ENCODE measurements around the gene TLR3.
"Not testable (repeated sequence)": the region's sequence is repeated elsewhere in the genome, so short reads cannot be mapped to it uniquely, and the experiment has no call there.

The TLR3 gene

DNA sequence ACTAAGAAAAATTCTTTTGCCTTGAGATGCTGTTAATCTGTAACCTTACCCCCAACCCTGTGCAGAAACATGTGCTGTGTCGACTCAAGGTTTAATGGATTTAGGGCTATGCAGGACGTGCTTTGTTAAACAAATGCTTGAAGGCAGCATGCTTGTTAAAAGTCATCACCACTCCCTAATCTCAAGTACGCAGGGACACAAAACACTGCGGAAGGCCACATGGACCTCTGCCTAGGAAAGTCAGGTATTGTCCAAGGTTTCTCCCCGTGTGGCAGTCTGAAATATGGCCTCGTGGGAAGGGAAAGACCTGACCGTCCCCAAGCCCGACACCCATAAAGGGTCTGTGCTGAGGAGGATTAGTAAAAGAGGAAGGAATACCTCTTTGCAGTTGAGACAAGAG is 18.8 kb upstream of the TLR3 start:
- not testable (repeated sequence) for DNase-seq

DNA sequence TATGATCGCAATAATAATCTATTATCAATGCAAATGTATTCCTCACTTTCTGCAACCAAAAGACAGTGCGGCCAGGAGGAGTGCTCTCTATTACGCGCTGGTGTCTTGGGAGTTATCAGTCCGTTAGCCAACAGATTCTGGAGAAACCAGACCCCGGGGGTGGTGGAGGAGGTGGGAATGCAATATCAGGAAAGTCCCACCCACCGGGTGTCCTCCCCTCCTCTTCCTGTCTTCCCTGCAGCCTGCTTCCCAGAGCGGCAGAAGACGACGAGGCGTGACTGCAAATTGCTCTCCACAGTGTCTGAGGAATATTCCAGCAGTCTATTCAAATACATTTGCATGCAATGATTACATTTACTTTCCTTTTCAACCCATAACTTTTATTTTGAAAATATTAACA is 17.9 kb upstream of the TLR3 start:
- DNase-seq: no peak

DNA sequence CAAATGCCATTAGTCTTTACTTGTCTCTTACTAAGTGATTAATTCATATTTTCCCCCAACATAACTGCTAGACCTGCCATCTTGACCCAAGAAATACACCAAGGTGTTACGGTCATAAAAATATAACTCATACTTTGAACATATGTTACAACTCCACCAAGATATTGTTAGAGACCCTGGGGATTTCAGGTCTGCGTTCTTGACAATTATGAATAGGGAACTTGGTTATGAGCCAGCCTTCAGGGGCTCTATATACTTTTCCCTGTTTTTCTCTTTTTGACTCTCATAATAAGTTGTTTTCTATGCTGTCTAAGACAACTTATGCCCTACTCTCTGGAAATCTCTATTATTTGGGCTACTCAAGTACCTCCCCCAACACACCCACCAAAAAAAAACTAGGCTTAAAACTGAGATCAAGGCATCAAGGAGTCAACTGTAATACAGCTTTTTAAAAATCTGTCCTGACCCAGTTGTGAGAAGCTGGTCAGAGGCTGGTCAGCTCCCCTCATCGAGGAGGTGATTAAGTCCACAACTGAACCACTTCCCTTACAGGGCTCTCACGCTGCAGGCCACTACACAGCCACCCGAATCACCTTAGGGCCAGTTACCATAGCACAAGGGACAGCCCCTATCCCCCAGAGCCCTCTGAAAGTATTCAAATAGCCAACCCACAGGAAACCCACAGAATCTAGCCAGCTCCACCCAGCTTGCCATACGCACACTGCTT is 10.5 kb upstream of the TLR3 start:
- DNase-seq: no peak

DNA sequence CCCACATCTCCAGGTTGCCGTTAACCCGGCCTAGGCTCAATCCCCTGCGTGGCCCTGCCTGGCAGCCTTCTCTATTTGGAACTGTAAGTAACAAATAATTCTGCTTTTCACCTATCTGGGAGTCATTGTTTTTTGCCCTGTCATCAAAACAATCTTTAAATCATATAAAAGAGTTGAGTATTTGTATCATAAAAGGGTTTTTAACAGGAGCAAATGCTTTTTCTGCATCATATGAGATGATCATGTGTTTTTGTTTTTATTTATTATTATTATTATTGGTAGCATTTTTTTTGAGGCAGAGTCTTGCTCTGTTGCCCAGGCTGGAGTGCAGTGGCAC is 10.0 kb upstream of the TLR3 start:
- no peak for DNase-seq

DNA sequence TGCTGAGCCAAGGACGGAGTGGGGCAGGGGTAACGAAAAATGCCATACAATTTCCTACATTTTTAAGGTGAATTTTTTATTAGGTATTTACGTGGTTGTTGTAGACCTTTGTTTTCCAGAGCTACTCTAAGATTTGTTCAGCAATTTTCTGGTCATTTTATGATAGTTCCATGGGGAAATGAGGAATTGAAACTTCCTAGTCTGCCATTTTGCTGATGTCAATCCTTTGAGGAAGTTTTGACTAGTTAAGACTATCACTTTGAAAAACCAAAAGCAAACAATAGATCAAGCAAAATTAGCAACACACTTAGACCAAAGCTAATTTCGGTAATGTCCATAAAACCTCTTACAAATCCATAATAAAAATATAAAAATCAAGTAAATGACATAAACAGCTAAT is 7.0 kb upstream of the TLR3 start:
- no peak for DNase-seq

DNA sequence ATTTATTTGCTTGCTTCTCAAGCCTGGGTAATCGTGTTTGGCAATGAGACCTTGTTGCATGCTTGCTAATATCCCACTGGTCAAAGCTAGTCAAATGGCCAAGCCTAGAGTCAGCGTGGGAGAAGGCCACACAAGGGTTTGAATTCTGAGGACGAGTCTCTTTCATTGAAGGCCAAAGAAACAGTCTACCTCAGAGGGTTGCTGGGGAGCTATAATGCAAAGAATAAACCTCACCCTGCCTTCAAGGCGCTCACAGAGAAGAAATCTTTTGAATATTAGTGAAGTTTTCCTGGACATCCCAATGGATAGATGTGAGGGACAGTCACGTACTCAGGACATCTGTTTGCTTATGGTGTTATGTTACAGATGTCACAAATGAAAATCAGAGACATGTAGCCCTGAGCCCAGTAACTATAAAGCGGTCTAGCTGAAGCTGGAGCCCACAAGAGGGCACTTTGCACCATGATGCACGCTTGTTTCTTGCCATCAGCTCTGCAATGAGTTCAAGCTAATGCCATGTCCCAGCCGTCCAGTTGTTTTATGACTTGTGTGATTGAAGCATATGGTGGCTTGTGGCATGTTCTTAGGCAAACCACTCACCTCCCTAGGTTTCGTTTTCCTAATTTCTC is 1.1 kb upstream of the TLR3 start:
- no peak for DNase-seq

DNA sequence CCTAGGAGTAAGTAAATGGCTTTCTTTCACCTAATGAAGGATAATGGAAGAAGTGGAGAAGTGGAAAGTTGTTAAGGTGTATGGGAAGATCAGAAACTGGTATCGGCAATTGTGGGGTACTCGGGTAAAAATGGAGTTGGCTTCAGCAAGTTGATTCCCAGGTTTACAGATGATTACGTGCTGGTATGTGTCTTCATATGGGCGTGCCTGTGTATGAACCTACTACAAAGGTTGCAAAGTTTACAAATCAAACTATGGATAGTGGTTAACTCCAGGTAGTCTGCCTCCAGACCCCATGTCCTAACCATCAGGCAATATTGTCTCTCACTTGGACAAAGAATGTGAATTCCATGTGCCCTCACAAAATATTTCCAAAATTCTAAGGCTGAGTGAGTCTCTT is 773 bp downstream of the TLR3 start:
- DNase-seq: no peak

DNA sequence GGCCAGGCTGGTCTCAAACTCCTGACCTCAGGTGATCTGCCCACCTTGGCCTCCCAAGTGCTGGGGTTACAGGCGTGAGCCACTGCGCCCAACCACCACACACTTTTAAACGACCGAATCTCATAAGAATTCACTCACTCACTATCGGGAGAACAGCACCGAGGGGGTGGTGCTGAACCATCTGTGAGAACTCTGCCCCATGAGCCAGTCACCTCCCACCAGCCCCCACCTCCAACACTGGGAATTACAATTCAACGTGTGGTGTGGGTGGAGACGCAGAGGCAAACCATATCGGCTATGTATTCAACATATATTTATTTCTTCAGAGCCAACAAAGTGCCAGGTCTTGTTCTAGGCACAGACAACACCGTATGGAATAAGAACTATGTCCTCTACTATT is 3.6 kb downstream of the TLR3 start:
- DNase-seq: no peak

DNA sequence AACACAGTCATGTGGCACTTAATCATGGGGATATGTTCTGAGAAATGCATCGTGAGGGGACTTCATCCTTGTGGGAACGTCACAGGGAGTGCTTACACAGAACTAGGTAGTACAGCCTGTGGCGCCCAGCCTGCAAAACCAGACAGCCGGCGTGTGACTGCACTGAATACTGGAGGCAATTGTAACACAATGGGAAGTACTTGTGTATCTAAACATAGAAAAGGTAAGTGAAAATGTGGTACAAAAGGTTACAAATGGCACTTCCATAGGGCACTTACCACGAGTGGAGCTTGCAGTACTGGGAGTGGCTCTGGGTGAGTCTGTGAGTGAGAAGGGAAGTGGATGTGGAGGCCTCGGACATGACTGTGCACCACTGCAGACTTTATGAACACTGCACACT is 5.2 kb downstream of the TLR3 start:
- no peak for DNase-seq

DNA sequence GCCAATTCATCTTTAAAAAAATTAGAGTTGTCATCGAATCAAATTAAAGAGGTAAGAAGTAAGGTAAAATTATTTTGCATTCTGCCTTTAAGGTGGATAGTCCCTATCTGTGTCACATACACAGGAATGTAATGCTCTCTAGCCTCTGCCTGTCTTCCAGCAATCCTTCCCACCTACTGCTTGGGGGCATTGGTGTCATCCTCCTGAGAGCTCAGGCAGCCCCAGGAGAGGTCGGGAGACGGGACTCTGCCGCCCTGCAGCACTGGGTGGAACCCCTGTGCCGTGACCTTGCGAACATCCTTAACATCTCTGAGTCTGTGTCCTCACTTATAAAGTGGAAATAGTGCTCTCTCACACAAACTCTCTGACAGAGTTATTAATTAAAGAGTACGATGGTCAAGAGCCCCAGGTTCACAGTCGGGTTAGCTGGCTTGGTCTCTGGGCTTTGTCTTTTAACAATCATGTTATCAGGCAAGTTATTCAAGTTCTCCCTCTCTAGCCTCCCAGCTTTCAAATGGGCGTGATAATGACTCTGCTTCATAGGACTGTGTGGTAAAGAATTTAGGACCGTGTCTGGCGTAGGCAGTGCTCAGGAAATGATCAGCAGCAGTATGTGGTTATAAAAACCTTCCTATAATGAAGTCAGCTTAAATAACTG is 10.2 kb downstream of the TLR3 start:
- peak; percentile 36 for DNase-seq

DNA sequence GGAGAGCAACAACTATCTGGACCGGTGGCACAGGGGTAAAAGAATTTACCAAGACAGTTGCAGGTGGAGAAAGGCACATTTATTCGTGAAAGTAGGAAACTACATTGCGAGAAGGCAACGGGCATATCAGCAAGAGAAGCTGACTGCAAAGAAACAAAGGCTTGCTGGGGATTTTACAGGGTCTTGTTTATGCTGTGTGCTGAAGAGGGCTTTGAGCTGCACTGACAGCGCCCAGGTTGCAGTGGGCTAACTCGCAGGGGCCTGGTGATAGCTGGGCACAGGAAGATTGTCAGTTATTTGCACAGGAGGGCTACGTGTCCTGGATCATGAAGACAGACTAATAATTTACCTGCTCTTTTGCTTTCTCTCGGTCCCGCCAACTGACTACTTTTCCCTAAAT is 10.7 kb downstream of the TLR3 start:
- DNase-seq: peak; percentile 24

DNA sequence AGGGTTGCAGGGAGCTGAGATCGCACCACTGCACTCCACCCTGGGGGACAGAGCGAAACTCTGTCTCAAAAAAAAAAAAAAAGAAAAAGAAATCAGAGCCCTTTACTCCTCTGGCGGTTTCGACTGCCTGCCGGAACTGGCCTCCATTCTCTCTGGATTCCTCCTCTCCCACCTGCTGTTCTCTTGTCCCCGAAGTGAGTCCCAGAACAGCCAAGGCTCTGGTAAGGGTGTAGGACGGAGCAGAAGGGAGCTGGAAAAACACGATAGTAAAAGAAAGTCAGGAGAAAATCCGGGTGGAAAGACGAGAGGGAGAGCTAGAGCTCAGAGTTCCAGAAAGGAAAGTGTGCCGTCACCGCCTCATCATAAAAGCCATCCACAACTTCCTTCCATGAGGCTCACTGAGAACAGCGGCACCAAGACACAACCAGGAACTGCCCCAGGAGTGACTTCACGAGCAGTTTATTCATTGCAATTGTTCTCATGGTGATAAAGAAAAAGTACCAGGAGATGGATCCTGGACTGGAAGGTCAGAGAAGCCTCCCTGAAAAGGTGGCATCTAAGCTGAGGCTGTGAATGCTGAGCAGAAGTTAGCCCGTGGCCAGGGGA is 12.3 kb downstream of the TLR3 start:
- peak; percentile 49 for DNase-seq

DNA sequence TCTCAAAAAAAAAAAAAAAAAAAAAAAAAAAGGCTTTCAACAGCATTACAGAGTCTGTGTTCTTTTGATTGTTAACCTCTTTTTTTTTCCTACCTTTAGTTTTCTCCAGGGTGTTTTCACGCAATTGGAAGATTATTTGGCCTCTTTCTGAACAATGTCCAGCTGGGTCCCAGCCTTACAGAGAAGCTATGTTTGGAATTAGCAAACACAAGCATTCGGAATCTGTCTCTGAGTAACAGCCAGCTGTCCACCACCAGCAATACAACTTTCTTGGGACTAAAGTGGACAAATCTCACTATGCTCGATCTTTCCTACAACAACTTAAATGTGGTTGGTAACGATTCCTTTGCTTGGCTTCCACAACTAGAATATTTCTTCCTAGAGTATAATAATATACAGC is 13.3 kb downstream of the TLR3 start:
- no peak for DNase-seq

DNA sequence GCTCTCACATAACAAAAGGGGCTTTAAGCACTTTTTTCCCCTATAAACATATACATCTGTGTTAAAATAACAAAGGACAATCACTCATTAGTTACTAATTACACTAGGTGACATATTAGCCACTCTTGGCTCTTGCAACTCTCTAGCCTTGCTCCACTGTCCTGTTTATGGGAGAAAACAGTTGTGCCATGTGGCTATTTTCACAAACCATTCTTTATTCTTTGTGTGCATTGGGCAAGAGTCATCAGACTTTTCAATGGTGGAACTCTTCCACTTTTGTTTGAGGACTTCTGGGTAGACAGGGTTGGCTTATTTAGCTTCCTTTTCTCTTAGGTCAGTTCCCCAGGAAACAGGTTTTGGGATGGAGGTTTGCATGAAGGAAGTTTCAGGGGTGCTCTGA is 19.6 kb downstream of the TLR3 start:
- no peak for DNase-seq

DNA sequence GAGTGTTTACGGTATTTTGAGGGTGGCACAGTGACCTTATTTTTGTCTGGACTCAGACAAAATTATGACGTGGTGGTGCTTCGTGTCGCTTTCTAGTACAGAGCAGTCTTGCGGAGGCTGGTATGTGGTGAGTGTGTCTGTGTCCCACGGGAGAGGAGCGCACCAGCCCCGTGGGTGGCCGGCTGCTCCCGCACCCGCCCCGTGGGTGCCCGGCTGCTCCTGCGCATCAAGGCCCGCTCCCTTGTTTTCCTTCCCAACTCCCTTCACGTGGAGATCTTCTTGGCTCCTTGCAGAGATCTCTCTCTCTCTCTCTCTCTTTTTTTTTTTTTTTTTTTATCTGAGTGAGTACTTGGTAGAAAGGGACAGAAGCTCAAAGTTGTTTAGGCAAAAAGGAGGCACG is 23.3 kb downstream of the TLR3 start:
- DNase-seq: no peak

DNA sequence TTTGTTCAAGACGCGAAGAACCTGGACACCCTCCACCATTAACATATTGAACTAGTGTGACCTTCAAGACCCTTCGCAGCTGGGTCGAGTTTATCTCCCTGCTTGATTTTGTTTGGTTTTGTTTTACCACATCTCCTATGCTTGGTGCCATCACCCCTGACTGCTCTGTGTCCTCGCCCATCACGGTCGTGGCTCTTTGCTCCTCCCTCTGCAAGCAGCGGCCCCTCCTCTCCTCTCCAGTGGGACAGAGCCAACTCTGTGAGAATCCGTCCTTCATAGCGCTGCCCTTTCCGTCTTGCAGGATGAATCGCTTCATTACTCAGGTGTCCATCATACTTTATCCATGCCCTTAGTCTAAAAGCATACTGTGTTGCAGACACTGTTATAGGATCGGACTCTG is 26.4 kb downstream of the TLR3 start:
- DNase-seq: no peak

DNA sequence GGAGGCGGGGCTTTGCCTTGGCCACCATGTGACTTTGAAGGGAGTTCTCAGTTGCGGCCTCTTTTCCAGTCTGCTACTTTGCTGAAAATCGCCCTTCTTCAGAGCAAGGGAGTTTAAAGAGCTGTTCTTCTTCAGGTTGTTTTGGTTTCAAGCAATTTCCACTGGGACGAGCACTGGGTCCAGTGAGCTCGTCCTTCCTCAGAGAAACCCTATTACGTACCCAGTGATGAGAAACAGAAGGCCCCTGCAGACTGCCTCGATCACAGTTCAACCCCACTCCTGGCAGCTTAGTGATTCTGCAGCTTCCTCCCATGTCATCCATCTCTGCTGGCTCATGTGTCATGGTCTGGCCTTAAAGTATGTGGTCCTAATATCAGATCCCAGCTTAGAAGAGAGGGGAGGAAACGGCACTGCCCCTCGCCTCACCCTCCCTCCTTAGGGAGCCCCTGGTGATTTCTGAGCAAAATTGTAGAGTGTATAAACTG is 27.8 kb downstream of the TLR3 start:
- no peak for DNase-seq

DNA sequence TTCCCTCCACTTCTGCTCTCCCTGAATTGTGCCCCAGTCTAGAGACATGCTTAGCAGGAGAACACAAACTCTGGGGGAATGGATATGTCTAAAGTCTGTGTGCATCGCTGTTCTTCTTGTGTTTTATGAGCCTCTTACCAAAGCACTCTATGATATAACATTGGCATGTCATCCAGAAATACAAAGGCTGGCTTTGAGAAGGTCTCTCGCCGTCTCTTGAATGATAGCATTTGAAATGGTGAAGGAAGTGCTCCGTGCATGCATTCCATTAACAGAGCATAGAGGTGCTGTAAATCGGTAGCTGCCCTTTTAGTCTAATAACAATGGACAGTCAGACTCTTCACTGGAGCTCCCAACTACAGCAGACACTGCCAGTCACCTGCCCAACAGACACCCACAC is 28.4 kb downstream of the TLR3 start:
- DNase-seq: no peak

DNA sequence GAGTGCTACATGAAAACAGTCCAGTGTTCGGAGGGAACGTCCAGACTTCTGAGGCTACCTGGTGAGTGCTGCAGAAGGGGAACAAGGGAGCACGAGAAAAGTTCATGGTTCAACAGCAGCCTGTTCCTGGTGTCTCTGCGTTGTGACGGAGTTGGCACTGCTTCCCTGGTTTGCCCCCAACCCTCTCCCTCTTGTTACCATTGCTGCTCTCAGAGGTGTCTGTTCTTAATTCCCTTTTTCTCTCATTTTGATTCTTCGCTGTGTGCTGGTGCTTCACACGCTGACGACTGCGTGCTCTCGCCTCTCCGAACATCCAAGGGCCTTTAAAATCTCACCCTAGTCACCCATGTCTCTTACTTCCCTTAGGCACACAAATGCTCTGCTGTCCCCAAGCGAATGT is 34.0 kb downstream of the TLR3 start:
- no peak for DNase-seq

DNA sequence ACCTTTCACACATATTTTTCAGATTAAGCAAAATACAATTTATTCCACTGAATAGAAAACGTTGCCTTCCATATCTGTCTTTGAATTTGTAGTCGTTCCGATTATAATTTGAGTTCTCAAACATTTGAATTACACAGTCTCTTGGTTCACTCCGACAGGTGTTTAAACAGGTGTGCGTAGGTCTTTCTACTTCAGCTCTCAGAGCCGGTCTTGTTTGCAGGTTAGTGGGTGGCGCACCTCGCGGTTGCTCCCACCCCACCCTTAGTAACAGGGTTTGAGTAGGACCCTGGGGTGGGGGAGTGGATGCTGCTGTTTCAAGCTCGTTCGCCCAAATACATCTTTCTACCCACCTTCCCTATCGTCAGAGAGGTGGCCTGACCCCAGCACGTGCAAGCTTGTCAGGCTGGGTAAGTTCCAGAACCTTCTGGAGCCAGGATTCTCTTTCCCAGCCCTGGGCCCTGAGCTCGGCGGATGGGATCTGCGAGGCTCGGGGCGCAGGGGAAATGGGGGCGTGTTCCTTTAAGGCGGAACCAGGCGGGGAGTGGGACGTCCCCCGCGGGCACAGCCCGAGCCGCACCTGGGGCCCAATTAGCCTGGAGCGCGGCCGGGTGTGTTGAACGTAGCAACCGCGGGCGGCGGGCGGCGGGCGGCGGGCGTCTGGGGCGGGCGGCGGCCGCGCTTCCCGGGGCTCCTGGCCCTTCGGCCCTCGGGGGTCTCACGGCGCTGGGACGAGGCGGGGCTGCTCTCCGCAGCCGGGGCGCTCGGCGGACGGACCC is 35.3 kb downstream of the TLR3 start, which contains the start of gene FAM149A:
Gene FAM149A, plus strand, starts transcription at position 591 of the 776 bp plus-strand sequence.
- DNase-seq: peak; percentile 37

DNA sequence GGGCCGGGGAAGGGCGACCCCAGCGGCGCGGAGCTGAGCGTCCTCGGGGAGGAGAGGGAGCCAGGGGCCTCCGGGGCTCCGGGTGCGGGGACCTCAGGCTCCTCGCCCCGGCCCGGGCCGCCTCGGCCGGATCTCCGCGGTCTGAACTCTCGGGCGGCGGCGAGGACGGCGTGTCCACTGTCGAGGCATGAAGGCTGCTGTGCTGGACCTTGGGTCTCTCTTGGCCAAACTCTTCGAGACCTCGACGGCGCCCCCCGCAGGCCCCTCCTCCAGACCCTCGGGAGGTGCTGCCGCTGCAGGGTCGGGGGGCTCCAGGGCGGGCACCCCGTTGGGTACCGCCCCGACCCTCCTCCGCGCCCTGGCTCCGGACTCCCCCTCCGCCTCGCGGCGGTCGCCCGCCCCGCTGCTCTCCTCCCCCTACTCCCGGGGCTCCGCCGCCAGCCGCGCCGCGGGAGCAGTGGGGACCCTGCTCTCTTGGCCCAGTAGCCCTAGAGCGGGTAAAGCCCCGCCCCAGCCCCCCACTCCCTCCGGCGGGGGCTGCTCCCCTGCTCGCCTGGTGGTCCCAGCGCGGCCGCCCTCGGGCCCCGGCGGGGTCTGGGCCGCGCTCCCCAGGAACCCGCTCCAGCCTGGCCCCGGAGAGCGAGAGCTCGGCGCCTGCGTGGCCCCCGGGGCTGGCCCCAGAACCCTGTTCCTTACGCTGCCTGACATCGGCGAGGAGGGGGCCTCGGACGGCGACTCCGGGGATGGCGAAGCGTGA is 36.1 kb downstream of the TLR3 start:
- DNase-seq: peak; percentile 75

DNA sequence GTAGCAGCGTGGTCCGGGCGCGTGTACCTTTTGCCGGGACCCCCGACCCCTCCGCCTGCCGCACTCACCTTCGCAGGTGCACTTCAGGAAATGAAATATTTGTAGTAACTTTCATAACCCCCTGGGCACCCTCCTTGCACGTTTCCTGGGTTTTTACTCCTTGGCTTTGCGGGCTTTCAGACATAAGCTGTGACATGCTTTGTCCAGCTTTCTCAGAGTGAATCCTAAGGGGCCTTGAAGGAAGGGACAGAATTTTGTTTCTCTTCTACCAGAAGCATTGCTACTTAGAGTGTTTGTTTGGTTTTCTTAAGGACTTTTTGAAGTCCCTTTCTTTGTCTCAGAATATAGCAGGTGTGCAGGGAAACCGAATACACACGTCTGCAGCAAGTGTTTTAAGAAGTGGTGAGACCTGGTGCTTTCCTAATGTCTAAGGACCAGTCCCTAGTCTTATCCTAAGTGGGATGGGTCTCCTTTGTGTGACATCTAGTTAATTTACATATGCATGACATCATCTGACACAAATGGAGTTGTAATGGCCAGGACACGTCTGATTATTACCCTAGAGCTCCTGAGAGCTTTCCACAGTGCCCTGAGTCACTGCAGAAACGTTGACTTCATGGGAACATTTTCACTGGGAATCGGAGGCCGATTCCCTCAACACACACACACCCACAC is 36.8 kb downstream of the TLR3 start:
- DNase-seq: peak; percentile 58

All from retina (tissue), 1 donor.